ENCODE data around the gene EIF2AK3. TPM values are rescaled to one million over a fixed set of nuclear protein-coding genes. Genes with fewer than 3 reads are reported as not detected.

Gene EIF2AK3
- total and polyA plus RNA-seq, 2 experiments from 2014 or later: 6.4 to 14.1 TPM

- H3K27ac ChIP-seq: no peak overlapping the region
These were observed 86.9 kb downstream of the EIF2AK3 start for GRCh38 chr2:88540346-88540745.

GRCh38 chr2:88538362-88538917, 88.8 kb downstream of the EIF2AK3 start:
- Histone ChIP-seq H3K4me3 (no peak overlapping the region), H3K9me3 (ENCODE audit: low read depth) (no peaks in the 10 kb centered on the region), H3K4me1 (ENCODE audit: low read depth) (no peaks in the 10 kb centered on the region), H3K27me3 (no peaks in the 10 kb centered on the region), H3K36me3 (no peaks in the 10 kb centered on the region), H3K27ac (no peak overlapping the region)
- DNase-seq (ENCODE audit: low read depth in 1 of 2, low spot score in 1 of 2): no peak
- no peak for TF ChIP-seq CTCF (IDR thresholded peaks at IDR 0.05; ENCODE audit: low read depth, low read length)

More at GRCh38 chr2:88540346-88540745, 86.9 kb downstream of the EIF2AK3 start:
- TF ChIP-seq CTCF (IDR thresholded peaks at IDR 0.05; ENCODE audit: low read depth, low read length): no peak
- no peaks in the 10 kb centered on the region for H3K4me1 ChIP-seq (ENCODE audit: low read depth)
- H3K27me3 ChIP-seq: no peaks in the 10 kb centered on the region
- H3K9me3 ChIP-seq (ENCODE audit: low read depth): no peaks in the 10 kb centered on the region
- H3K36me3 ChIP-seq: no peaks in the 10 kb centered on the region
- H3K4me3 ChIP-seq: no peak overlapping the region
- peak in 1 of 2 donors; percentile 54 for DNase-seq (ENCODE audit: low read depth in 1 of 2, low spot score in 1 of 2)

- Histone ChIP-seq H3K36me3 (no peaks in the 10 kb centered on the region), H3K4me3 (no peak overlapping the region), H3K4me1 (ENCODE audit: low read depth) (no peaks in the 10 kb centered on the region), H3K27me3 (no peaks in the 10 kb centered on the region), H3K27ac (no peak overlapping the region), H3K9me3 (ENCODE audit: low read depth) (no peaks in the 10 kb centered on the region)
- no peak for TF ChIP-seq CTCF (IDR thresholded peaks at IDR 0.05; ENCODE audit: low read depth, low read length)
- DNase-seq (ENCODE audit: low read depth in 1 of 2, low spot score in 1 of 2): no peak
These were observed 89.6 kb downstream of the EIF2AK3 start for GRCh38 chr2:88537640-88538039.

GRCh38 chr2:88530081-88530480, 97.2 kb downstream of the EIF2AK3 start:
- H3K27ac ChIP-seq: no peak overlapping the region
- TF ChIP-seq CTCF (IDR thresholded peaks at IDR 0.05; ENCODE audit: low read depth, low read length): no peak
- H3K4me1 ChIP-seq (ENCODE audit: low read depth): no peaks in the 10 kb centered on the region
- H3K36me3 ChIP-seq: no peaks in the 10 kb centered on the region
- no peaks in the 10 kb centered on the region for H3K9me3 ChIP-seq (ENCODE audit: low read depth)
- no peak overlapping the region for H3K4me3 ChIP-seq
- no peaks in the 10 kb centered on the region for H3K27me3 ChIP-seq
- no peak for DNase-seq (ENCODE audit: low read depth in 1 of 2, low spot score in 1 of 2)

- DNase-seq (ENCODE audit: low read depth in 1 of 2, low spot score in 1 of 2): peak in 1 of 2 donors; percentile 50
- H3K9me3 ChIP-seq (ENCODE audit: low read depth): no peaks in the 10 kb centered on the region
- TF ChIP-seq CTCF (IDR thresholded peaks at IDR 0.05; ENCODE audit: low read depth, low read length): no peak
- H3K36me3 ChIP-seq: no peaks in the 10 kb centered on the region
- H3K4me3 ChIP-seq: no peak overlapping the region
- H3K27ac ChIP-seq: no peak overlapping the region
- H3K4me1 ChIP-seq (ENCODE audit: low read depth): no peaks in the 10 kb centered on the region
- no peaks in the 10 kb centered on the region for H3K27me3 ChIP-seq
These were observed 105.7 kb downstream of the EIF2AK3 start for GRCh38 chr2:88521445-88522073.

Measured in cardiac muscle cell (in vitro differentiated cells and primary cell).